Globus pallidus (tissue), 1 donor: Measurements from ENCODE around the gene WTIP.
"Not testable (repeated sequence)": the region's sequence is repeated elsewhere in the genome, so short reads cannot be mapped to it uniquely, and the experiment has no call there.

Experiments
- DNase-seq: peaks from one replicate; pipeline ENCODE4 v3.0.0-alpha.2; 2015; ENCODE audit warnings: low spot score

WTIP gene

DNA sequence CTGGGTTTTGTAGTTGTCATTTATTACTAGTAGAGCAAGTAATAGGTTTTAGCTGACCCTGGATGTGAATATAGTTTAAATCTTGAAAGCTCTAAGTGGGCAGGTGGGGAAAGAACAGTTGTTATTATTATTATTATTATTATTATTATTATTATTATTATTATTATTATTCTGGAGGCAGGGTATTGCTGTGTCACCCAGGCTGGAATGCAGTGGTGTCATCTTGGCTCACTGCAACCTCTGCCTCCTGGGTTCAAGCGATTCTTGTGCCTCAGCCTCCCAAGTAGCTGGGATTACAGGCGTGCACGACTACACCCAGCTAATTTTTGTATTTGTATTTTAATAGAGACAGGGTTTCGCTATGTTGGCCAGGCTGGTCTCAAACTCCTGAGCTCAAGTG lies 3.1 kb upstream of the WTIP start:
- not testable (repeated sequence) for DNase-seq

DNA sequence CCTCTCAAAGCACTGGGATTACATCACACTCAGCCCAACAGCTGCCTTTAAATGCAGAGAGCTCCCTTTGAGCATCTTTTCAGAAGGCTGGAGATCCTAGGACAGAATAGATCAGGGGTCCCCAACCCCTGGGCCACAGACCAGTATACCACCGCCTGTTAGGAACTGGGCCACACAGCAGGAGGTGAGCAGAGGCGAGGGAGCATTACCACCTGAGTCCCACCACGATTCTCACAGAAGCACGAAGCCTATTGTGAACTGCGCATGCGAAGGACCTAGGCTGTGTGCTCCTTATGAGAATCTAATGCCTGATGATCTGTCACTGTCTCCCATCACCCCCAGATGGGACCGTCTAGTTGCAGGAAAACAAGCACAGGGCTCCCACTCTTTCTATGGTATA lies 2.2 kb upstream of the WTIP start:
- no peak for DNase-seq

DNA sequence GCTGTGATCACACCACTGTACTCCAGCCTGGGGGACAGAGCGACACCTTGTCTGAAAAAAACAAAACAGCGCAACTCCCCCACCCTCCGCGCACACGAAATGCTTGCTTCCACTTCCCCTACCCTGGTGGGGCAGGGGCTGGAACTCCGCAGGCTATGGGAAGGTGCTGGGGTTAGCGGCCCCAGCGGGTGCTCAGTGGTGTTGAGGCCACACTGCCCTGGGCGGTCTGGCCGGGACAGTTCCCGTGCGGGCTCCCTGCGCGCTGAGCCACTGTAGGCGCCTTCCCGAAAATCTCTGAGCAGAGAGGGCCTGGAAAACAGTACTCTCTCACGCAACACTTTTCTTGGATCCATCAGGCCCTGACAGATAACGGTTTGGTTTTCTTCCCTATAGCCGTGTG lies 1.1 kb upstream of the WTIP start:
- no peak for DNase-seq

DNA sequence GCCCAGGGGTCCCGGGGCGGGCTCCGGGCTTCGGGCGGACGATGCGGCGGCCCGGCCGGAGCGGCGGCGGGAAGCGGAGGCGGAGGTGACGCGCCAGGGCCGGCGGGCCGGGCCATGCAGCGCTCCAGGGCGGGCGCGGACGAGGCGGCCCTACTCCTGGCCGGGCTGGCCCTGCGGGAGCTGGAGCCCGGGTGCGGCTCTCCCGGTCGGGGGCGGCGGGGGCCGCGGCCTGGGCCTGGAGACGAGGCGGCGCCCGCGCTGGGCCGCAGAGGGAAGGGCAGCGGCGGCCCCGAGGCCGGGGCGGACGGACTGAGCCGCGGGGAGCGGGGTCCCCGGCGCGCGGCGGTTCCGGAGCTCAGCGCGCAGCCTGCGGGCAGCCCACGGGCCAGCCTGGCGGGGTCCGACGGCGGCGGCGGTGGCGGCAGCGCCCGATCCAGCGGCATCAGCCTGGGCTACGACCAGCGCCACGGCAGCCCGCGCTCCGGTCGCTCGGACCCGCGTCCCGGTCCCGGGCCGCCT lies 362 bp downstream of the WTIP start:
- DNase-seq, result no peak

DNA sequence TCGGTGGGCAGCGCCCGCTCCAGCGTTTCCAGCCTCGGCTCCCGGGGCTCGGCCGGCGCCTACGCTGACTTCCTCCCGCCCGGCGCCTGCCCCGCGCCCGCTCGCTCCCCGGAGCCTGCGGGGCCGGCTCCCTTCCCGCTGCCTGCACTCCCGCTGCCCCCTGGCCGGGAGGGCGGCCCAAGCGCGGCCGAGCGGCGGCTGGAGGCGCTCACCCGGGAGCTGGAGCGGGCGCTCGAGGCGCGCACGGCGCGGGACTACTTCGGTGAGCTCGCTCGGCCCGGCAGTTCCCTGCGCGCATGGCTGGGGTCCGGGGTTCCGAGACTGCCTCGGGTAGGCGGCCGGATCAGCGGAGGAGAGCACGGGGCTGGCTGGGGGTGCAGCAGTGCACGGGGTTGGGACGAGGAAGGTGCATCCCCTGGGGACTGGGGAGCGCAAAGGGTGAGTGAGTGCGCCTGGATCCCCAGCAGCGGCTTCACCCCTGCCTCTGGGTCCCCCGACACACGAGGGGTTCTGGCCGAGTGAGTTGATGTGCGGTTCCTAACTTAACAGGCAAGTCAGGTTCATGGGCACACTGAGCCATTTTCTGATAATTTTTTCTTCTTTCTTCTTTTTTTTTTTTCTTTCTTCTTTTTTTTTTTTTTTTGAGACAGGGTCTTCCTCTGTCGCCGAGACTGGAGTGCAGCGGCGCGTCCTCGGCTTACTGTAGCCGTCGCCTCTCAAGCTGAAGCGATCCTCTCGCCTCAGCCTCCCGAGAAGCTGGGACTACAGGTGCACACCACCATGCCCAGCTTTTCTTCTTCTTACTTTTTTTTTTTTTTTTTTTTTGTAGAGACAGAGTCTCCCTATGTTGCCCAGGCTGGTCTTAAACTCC lies 1.1 kb downstream of the WTIP start:
- DNase-seq, result no peak

DNA sequence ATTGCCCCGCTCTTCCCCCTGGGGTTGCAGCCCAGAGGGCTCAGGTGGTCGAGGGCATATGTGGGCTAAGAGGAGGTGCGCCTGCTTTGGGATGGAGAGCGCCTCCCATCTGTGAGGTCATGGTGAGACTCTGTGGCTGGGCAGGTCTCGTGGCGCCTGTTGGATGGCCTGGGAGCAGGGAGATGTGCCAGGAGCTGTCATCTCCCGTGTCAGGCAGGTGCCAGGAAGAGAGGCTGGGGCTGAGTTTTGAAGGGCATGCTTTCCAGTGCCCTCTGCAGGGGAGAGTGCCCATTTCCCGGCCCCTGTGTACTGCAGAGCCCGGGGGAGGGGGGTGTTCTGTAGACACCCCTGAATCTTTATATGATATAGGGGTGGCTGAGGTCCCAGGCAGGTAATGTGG lies 2.8 kb downstream of the WTIP start:
- no peak for DNase-seq

DNA sequence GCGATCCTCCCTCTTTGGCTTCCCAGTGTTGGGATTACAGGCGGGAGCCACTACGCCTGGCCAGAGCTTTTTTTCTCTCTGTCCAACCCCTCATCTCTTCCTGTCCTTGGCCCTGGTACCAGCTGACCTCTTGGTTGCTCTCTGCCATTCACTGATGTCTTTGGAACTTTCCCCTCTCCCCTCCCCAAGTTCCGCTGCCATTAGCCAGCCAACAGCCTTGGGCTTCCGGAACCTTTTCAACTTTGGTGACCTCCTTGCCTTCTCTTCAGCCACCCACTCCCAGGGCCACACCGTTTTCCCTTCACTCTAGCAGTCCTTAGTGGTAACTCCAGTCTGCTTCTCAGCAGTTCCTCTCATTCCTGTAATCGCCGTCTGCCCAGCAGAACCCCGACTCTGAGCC lies 4.3 kb downstream of the WTIP start:
- no peak for DNase-seq

DNA sequence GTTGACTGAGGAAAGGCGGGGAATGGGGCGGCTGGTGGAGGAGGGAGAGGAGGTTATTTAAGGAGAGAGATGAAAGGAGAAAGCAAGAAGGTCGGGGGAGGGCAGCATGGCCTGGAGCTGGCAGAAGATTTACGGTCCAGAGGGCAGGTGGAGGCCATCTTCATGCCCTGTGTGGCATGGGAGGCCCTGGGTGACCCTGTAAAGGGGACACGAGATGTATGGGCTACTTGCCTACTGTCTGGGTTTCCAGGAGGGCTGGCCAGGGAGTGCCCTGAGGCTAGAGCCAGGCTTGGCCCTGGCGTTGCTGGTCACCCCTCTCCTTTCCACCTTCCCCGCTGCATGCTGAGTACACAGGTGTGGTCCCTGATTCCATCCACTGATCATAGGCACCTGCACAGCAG lies 6.1 kb downstream of the WTIP start:
- DNase-seq, result no peak

DNA sequence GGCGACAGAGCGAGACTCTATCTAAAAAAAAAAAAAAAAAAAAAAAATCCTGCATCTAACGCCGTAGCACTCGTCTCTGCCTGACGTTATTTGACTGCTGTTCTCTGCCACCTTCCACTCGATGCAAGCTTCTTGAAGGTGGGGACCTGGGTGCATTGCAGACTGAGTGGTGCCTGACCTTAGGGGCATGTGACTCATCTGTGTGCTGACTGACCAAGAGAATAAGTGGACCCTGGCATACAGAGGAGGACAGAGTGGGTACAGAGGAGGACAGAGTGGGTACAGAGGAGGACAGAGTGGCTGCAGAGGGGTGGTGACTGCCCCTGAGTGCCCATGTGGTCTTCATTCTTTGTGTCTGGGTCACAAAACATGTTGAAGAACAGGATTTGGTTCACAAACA lies 7.6 kb downstream of the WTIP start:
- DNase-seq, result no peak

DNA sequence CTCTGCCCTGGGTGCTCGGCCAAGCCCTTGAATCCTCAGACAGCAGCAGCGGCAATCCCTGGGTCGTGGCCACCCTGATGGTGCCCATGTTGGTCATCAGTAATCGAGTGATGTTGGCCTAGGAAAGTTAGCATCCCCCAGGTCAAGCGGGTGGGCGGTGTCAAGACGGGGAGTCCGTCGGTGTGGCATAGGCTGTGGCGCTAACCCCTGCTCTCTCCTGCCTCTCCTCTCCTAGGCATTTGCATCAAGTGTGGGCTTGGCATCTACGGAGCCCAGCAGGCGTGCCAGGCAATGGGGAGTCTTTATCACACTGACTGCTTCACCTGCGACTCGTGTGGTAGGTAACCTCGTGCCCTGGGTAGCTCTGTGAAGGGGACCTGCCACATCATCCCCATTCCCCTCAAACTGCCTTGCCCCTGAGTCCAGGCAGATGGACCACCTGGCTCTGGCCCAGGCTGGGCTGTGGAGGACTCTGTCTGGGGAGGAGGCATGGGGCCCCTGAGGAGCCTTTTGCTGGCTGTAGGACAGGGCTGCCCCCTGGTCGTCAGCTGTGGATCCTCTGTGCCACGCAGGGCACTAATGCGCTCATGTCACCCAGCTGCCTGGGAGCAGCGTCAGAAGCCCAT lies 8.7 kb downstream of the WTIP start:
- no peak for DNase-seq

DNA sequence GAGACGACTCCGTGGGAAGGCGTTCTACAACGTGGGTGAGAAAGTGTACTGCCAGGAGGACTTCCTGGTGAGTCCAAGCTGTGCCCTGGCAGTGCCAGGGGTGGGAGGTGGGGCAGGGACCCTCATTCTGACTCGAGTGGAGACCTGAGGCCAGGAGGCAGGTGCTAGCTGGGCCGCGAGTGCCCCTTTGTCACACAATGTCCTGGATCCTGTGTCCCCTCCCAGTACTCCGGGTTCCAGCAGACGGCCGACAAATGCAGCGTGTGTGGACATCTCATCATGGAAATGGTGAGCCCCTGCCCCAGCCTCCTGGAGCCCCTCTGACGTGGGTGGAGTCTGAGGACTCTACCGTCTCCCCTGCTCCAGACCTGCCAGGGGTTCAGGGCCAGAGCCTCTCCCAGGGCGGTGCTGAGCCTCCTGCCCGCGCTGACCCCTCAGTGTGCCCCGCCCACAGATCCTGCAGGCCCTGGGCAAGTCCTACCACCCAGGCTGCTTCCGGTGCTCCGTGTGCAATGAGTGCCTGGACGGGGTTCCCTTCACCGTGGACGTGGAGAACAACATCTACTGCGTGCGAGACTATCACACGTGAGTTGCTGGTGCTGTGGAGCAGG lies 11.6 kb downstream of the WTIP start:
- no peak for DNase-seq

DNA sequence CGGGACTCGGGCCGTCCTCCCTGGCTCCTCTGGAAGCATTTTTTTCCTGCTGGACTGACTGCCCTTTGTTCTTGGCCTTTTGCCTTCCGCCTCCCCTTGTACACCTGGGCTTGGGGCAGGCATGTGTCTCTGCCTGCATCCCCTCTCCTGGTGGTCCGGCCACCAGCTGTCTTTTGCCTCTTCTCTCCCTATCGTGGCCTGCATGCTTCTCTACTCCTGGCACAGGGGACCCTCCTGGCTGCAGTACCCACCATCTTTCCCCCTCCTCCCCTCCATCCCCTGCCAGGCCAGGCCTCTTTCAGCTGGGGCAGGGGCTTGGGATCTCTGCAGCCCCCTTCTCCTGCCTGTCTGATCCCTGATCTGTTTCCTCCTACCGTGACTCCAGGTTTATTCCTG lies 12.1 kb downstream of the WTIP start:
- DNase-seq, result no peak

DNA sequence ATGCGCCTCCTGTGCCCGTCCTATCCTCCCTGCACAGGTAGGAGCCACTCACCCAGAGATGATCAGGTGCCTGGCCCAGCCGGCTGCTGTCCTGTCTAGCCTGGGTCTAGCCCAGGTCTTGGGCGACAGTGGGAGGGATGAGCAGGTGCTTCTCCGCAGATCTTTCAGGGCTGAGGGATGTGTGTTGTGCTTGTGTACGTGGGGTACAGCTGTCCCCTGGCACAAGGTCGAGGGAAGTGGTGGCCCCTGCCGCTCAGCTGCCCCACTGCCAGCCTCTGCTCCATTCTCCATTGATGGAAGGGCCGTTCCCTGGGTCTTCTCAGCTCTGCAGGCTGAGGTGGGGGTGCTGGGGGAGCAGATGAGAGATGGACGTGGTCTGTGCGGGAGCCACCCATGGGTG lies 13.0 kb downstream of the WTIP start:
- DNase-seq, result no peak

DNA sequence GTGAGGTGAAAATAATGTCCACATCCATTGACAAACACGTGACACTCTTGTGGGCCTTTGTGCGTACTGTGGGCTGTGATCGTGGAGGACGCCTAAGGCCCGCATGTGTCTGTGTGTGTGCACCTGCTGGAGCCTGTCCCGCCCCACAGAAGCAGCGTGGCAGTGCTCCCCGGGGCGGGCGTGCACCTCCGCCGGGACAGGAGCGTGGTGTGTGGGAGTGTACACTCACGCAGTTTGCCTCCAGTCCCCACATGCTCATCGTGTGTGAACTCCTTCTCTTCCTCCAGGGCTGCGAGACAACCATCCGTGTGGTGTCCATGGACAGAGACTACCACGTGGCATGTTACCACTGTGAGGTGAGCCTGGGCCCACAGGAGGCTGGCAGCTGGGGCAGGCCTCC lies 13.9 kb downstream of the WTIP start:
- no peak for DNase-seq

DNA sequence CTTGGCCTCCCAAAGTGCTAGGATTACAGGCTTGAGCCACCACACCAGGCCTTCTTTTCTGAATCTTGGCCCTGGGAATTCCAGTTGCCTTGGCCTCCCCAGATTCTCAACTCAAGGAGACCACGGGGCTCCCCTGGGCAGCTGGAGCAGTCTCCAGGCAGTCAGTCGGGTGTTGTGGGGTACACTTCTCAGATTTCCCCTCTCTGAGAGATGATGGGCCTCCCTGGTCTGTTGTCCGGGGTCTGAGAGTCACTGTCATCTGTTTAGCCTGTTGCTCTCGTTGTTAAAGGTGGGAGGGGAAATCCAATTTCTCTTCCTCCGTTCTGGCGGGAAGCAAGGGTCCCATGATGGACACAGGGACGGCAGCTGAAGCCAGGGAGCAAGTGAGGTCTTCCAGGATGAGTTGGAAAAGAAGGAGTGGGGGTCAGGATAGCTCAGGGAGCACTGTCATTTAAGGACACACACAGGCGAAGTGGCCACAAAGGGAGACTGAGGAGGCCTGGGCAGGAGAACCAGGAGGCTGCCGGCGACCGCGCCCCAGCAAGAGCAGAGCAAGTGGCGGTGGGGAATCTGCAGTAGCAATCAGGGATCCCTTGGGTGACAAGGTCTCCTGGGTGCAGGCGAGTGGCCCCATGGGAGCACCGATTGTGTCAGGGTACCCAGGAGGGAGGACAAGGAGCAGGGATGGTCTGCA lies 15.7 kb downstream of the WTIP start:
- DNase-seq, result no peak

DNA sequence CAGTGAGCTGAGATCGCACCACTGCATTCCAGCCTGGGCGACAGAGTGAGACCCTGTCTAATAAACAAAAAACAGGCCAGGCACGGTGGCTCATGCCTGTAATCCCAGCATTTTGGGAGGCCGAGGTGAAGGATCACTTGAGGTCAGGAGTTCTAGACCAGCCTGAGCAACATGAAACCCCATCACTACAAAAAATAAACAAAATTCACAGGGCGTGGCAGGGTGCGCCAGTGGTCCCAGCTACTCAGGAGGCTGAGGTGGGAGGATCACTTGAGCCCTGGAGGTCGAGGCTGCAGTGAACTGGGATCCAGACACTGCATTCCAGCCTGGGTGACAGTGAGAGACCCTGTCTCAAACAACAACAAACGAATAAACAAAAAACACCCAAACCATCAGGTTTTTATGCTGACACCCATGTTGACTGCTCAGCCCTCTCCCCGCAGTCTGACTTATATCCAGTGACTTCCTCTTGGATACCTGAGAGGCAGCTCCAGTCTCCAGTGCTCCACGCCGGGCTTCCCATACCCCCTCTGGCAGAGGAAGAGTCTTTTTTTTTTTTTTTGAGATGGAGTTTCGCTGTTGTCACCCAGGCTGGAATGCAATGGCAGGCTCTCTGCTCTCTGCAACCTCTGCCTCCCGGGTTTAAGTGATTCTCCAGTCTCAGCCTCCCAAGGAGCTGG lies 17.7 kb downstream of the WTIP start:
- no peak for DNase-seq

DNA sequence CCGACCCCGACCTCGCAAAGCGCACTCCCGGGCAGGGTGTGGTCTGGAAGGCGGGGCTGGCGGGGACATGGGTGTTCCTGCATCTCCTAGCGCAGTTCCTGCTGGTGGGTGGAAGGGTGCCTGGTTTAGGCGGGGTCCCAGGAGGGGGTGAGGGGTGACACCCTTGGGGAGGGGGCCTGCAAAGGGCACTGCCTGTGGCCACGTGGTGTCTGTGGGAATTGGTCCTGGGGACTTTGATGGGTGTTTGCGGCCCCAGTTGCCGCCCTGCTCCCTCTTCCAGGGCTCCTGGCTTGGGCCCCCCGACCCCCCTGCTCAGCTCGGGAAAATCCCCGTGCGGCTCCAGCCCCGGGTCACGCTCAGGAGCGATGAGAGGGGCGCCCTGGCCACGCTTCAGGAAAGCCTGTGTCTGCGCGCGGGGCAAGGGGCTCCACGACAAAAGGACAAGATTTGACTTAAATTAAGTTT lies 19.1 kb downstream of the WTIP start:
- DNase-seq, result no peak

DNA sequence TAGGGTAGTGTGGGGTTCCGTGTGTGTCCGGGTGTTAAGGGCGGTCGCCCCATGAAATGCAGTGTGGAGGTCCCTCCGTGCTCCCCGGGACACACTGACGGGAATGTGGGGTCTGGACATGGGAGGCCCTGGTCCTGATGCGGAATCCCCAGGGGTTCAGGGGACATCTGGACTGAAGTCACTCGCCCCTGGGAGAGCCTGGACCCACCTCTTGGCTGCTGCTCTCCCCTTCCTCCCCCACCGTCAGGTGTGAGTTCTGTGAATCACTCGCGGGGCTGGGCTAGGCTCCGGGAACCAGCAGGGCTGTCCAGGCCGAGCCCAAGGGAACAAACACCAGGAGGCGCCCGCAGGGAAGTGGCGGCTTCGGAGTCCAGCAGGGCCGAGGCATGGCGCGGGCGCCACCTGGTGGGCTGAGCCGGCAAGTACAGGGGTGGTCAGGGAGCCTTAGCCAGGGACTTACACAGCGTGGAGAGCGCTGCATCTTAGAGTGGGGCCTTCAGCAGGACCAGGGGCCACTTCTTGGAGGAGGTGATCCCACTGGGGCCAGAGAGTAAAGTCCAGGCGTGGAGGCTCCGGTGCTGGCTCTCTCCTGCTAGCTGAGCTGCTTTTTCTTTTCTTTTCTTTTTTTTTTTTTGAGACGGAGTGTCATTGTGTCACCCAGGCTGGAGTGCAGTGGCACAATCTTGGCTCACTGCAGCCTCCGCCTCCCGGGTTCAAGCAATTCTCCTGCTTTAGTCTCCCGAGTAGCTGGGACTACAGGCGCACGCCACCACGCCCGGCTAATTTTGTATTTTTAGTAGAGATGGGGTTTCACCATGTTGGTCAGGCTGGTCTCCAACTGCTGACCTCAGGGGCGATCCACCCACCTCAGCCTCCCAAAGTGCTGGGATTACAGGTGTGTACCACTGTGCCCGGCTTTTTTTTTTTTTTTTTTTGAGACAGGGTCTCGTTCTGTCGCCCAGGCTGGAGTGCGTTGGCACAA lies 20.1 kb downstream of the WTIP start:
- peak; percentile 79 for DNase-seq

DNA sequence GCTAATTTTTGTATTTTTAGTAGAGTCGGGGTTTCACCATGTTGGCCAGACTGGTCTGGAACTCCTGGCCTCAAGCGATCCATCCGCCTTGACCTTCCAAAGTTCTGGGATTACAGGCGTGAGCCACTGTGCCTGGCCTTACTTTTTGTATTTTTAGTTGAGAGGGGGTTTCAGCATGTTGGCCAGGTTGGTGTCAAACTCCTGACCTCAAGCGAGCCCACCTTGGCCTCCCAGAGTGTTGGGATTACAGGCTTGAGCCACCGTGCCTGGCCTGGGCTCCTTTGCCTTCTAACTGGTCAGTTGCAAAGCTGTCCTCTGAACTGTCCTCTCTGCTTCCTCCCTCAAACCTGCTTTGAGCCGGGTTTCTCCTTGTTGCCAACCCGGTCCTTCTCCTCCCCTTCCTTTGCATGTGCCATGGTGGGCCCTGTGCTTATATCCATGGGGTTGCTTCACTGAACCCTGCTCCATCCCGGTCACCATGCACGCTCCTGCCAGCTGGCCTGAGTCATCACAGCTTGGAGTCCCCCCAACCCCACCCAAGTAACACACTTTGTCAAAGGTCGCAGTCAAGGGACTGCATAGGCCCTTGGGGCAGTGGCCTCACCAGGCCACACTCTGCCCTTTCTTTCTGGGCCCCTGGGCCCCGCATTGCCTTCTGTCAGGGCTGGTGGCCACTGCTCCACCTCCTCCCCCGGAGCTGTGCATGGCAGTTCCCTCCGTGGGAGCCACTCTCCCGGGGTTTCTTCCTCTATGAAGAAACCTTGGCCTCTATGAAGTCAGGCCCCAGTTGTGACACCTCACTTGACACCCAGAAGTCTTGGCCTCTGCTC lies 21.2 kb downstream of the WTIP start:
- DNase-seq, result no peak
